Nephron (organoid): ENCODE measurements around the gene DIP2C.

Source experiments
- H3K27ac Mint-ChIP-seq, 3 experiments: 2 replicates each; pipeline ENCODE4 v1.8.0; 2020; ENCODE audit warnings: mixed read lengths in 3 of 3, mild to moderate bottlenecking in 2 of 3, moderate library complexity in 1 of 3
- H3K27me3 Mint-ChIP-seq: 2 replicates; pipeline ENCODE4 v1.8.0; 2021; ENCODE audit warnings: low read depth, mild to moderate bottlenecking, moderate library complexity, mixed read lengths
- H3K36me3 Mint-ChIP-seq: 2 replicates; pipeline ENCODE4 v1.8.0; 2020; ENCODE audit warnings: low read depth, mixed read lengths
- H3K4me1 Mint-ChIP-seq: 2 replicates; pipeline ENCODE4 v1.8.0; 2020; ENCODE audit warnings: mixed read lengths
- H3K4me3 Mint-ChIP-seq, 3 experiments: 2 replicates each; pipeline ENCODE4 v1.8.0; 2020; ENCODE audit warnings: mild to moderate bottlenecking in 3 of 3, mixed read lengths in 3 of 3, moderate library complexity in 2 of 3
- H3K9me3 Mint-ChIP-seq: 2 replicates; pipeline ENCODE4 v1.8.0; 2020; ENCODE audit warnings: mixed read lengths
- TF ChIP-seq, protein P1 (sequence below), 3 experiments: fragments of 200-600 bp; sonication (generic); IDR thresholded peaks; one replicate each; pipeline ENCODE4 v1.5.0; 2021; ENCODE audit warnings: antibody characterized with exemption in 3 of 3; ENCODE audit not compliant: unreplicated experiment in 3 of 3

The DIP2C gene

GRCh38 chr10:571166-571565, 118.3 kb downstream of the DIP2C start:
- H3K27ac Mint-ChIP-seq: peak overlapping the region in 1 of 3 experiments; percentile 82
- peaks cover 6% of the 10 kb centered on the region for H3K36me3 Mint-ChIP-seq
- peaks cover 50% of the 10 kb centered on the region for H3K4me1 Mint-ChIP-seq
- no peak overlapping the region for H3K4me3 Mint-ChIP-seq
- no peaks in the 10 kb centered on the region for H3K27me3 Mint-ChIP-seq
- H3K9me3 Mint-ChIP-seq: peaks cover 7% of the 10 kb centered on the region
- TF ChIP-seq, protein P1, sequence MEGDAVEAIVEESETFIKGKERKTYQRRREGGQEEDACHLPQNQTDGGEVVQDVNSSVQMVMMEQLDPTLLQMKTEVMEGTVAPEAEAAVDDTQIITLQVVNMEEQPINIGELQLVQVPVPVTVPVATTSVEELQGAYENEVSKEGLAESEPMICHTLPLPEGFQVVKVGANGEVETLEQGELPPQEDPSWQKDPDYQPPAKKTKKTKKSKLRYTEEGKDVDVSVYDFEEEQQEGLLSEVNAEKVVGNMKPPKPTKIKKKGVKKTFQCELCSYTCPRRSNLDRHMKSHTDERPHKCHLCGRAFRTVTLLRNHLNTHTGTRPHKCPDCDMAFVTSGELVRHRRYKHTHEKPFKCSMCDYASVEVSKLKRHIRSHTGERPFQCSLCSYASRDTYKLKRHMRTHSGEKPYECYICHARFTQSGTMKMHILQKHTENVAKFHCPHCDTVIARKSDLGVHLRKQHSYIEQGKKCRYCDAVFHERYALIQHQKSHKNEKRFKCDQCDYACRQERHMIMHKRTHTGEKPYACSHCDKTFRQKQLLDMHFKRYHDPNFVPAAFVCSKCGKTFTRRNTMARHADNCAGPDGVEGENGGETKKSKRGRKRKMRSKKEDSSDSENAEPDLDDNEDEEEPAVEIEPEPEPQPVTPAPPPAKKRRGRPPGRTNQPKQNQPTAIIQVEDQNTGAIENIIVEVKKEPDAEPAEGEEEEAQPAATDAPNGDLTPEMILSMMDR (IDR thresholded peaks at IDR 0.05; ENCODE audit: unreplicated experiment in 3 of 3): no peak

GRCh38 chr10:570628-571163, 118.8 kb downstream of the DIP2C start:
- H3K9me3 Mint-ChIP-seq: peaks cover 7% of the 10 kb centered on the region
- H3K36me3 Mint-ChIP-seq: peaks cover 10% of the 10 kb centered on the region
- H3K27ac Mint-ChIP-seq: peak overlapping the region in 2 of 3 experiments; percentile 33 to 82
- TF ChIP-seq, protein P1 (IDR thresholded peaks at IDR 0.05; ENCODE audit: unreplicated experiment in 3 of 3): no peak
- H3K4me1 Mint-ChIP-seq: peaks cover 48% of the 10 kb centered on the region
- no peaks in the 10 kb centered on the region for H3K27me3 Mint-ChIP-seq
- H3K4me3 Mint-ChIP-seq: no peak overlapping the region

DNA sequence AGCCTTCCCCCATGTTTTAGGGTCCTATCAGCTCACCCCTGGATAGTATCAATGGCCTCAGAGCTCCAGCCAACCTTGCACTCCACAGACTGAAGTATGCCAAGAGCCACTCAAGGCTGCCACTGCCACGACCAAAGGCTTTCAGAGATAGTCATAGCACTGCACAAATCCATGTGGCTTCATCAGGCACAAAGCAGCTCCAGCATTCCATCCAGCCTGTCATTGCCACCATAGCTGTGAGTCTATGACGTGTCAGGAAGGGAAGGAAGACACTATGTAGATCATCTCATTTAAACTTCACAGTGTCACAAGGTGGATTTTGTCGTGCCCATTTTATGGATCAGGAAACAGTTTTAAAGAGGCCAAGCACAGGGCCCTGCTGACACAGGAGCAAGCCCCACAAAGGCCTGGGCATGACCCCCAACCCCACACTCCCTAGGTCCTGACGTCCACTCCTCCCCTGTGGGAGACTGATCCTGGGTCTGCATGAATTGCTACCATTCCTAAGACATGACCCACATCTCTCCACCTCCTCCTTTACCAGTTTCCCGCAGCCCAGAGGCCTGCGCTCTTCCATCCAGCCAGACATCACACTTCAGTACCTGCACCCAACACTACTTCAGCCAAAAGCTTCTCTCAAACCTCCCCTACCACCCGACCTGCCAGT, 119.4 kb downstream of the DIP2C start:
- Mint-ChIP-seq H3K27ac (peak overlapping the region in 2 of 3 experiments; percentile 33 to 82), H3K27me3 (no peaks in the 10 kb centered on the region), H3K36me3 (peaks cover 16% of the 10 kb centered on the region), H3K4me1 (peaks cover 46% of the 10 kb centered on the region), H3K9me3 (peaks cover 12% of the 10 kb centered on the region), H3K4me3 (no peak overlapping the region)
- TF ChIP-seq, protein P1 (IDR thresholded peaks at IDR 0.05; ENCODE audit: unreplicated experiment in 3 of 3): no peak

DNA sequence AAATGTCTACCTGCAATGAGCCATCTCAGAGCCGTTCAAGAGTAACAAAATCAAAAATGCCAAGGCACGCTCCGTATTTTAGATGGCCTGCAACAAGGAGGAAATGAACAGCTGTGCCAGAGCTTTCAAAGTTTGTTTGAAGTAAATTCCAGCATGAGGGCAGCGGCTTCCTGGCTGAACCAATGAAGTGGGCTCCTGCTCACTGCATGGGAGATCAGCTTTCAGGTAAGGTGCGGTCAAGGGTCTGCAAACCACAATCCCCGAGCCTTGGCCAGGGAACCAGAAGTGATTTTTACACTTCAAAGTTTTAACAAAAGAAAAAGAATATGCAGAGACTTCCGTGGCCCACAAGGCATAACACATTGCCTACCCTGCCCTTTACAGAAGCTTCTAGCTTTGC, 120.6 kb downstream of the DIP2C start:
- peaks cover 22% of the 10 kb centered on the region for H3K9me3 Mint-ChIP-seq

DNA sequence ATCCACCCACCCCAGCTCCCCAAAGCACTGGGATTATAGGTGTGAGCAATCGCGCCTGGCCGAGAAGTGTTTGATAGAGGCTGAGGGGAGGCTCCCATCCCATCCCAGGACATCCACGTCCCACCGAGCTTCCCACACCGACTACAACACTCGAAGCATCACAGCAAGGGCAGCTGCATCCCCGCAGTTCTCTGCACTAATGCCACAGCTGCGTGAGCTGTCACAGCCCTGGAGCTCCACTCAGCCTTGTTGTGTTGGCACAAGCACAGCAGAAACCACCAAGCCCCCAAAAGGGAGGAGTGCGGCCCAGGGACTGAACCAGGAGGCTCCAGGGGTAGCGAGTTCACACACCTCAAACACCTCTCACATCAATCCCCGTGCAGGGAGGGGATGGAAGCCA, 121.6 kb downstream of the DIP2C start:
- no peak overlapping the region for H3K4me3 Mint-ChIP-seq
- H3K27me3 Mint-ChIP-seq: no peaks in the 10 kb centered on the region
- TF ChIP-seq, protein P1 (IDR thresholded peaks at IDR 0.05; ENCODE audit: unreplicated experiment in 3 of 3): no peak
- peaks cover 48% of the 10 kb centered on the region for H3K4me1 Mint-ChIP-seq
- peak overlapping the region in 1 of 3 experiments; percentile 47 for H3K27ac Mint-ChIP-seq
- peaks cover 36% of the 10 kb centered on the region for H3K36me3 Mint-ChIP-seq
- peaks cover 28% of the 10 kb centered on the region for H3K9me3 Mint-ChIP-seq

More for the DNA sequence above, 120.6 kb downstream of the DIP2C start:
- no peak overlapping the region for H3K27ac Mint-ChIP-seq
- H3K36me3 Mint-ChIP-seq: peaks cover 29% of the 10 kb centered on the region
- no peaks in the 10 kb centered on the region for H3K27me3 Mint-ChIP-seq
- H3K4me3 Mint-ChIP-seq: no peak overlapping the region
- TF ChIP-seq, protein P1 (IDR thresholded peaks at IDR 0.05; ENCODE audit: unreplicated experiment in 3 of 3): no peak
- peaks cover 47% of the 10 kb centered on the region for H3K4me1 Mint-ChIP-seq
